Esophagus (tissue), 2 donors: ENCODE measurements around the gene COL9A3. TPM values are rescaled to one million over a fixed set of nuclear protein-coding genes. Genes with fewer than 3 reads are reported as not detected.

Source experiments
- H3K27ac ChIP-seq, 2 donors: one replicate each; pipeline ENCODE4 v1.5.1; 2013; ENCODE audit warnings: low read depth in 2 of 2, mild to moderate bottlenecking in 2 of 2, inconsistent platforms in 1 of 2, low read length in 1 of 2, moderate library complexity in 1 of 2
- H3K27me3 ChIP-seq, 2 donors: one replicate each; pipeline ENCODE4 v1.6.1; 2013; ENCODE audit warnings: low read length in 2 of 2, control low read depth in 1 of 2, mild to moderate bottlenecking in 1 of 2; ENCODE audit not compliant: insufficient read depth in 2 of 2, control insufficient read depth in 1 of 2
- H3K36me3 ChIP-seq, 2 donors: one replicate each; pipeline ENCODE4 v1.6.1; 2013; ENCODE audit warnings: low read length in 1 of 2; ENCODE audit not compliant: control insufficient read depth in 2 of 2, insufficient read depth in 2 of 2
- H3K4me1 ChIP-seq, 2 donors: one replicate each; pipeline ENCODE4 v1.6.1; 2013; ENCODE audit warnings: low read length in 1 of 2; ENCODE audit not compliant: control insufficient read depth in 2 of 2, insufficient read depth in 2 of 2
- H3K4me3 ChIP-seq, 2 donors: one replicate each; pipeline ENCODE4 v1.5.1; 2013; ENCODE audit warnings: low read length in 2 of 2, mild to moderate bottlenecking in 2 of 2, low read depth in 1 of 2, moderate library complexity in 1 of 2
- H3K9me3 ChIP-seq, 2 donors: one replicate each; pipeline ENCODE4 v1.6.1; 2013; ENCODE audit warnings: mild to moderate bottlenecking in 2 of 2, low read depth in 1 of 2, low read length in 1 of 2, moderate library complexity in 1 of 2; ENCODE audit not compliant: control insufficient read depth in 2 of 2, insufficient read depth in 1 of 2
- WGBS, 2 donors: extraction: QIAGEN DNeasy Blood & Tissue Kit; methylation state at CpG; one replicate each; pipeline ENCODE4 v1.1.7; 2013; 5-methylcytosine and 5-hydroxymethylcytosine counted together
- polyA plus RNA-seq, 2 donors: library from polyadenylated mRNA; stranded (reverse); fragments of 200-250 nt; gene quantifications; one replicate each; pipeline ENCODE4 v1.2.3, GENCODE V29; 2013
- donor health status: healthy with polysubstance abuse.
- donor health status: Bipolar disorder and iron deficiency.

COL9A3 gene
- polyA plus RNA-seq, 2 donors: 1.4 to 3.8 TPM

DNA sequence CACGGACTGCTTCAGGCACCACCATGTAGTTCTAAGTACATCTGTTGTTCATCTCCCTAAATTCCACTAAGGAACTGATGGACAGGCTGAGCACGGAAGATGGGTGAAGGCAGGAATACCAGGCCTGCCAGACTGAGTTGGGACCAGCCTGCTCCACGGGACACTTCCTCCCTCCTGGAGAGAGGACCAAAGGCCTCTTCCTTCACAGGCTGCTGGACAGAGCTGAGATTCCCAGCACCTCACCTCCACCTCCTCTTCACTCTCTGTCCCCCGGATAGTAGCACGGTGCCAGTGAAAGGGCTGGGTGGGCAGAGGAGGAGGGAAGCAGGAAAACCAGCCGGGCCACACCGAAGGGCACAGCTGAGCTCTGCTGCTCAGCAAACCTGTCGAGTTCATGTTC is 67.7 kb downstream of the COL9A3 start:
- Histone ChIP-seq H3K36me3 (peaks cover 19 to 44% of the 10 kb centered on the region in 2 donors), H3K4me1 (peaks cover 0 to 3% of the 10 kb centered on the region in 2 donors), H3K27ac (no peak overlapping the region), H3K27me3 (no peaks in the 10 kb centered on the region), H3K4me3 (no peak overlapping the region), H3K9me3 (no peaks in the 10 kb centered on the region)
- WGBS, 2 donors: 72% methylated on average over 8 of the region's 8 CpGs

- H3K4me3 ChIP-seq: no peak overlapping the region
- peaks cover 19 to 46% of the 10 kb centered on the region in 2 donors for H3K36me3 ChIP-seq
- no peaks in the 10 kb centered on the region for H3K27me3 ChIP-seq
- peaks cover 0 to 3% of the 10 kb centered on the region in 2 donors for H3K4me1 ChIP-seq
- no peak overlapping the region for H3K27ac ChIP-seq
- WGBS, 2 donors: 74 to 77% methylated on average over 20 of the region's 20 CpGs
- H3K9me3 ChIP-seq: no peaks in the 10 kb centered on the region
These were observed 68.4 kb downstream of the COL9A3 start for GRCh38 chr20:62885046-62885895.

- peaks cover 26 to 45% of the 10 kb centered on the region in 2 donors for H3K36me3 ChIP-seq
- H3K27ac ChIP-seq: no peak overlapping the region
- H3K4me3 ChIP-seq: no peak overlapping the region
- WGBS, 2 donors: 75 to 76% methylated on average over 23 of the region's 23 CpGs
- no peaks in the 10 kb centered on the region for H3K9me3 ChIP-seq
- peaks cover 0 to 3% of the 10 kb centered on the region in 2 donors for H3K4me1 ChIP-seq
- no peaks in the 10 kb centered on the region for H3K27me3 ChIP-seq
These were observed 69.3 kb downstream of the COL9A3 start for GRCh38 chr20:62885896-62886708.

DNA sequence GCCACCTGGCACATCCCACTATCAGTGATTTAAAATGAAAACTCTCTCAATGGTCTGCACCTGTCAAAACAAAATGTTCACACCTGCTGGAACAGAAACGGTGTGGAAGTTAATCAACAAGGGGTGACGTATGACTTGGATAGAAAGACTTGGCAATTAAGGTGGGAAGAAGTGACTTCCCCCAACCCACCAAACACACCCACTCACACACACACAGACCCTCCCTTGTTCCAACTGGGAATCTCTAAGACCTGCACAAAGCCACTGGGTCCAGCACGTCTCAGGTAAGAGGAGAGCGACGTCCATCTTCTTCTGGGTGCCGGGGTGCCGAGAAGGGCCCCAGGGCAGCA is 69.8 kb downstream of the COL9A3 start:
- Histone ChIP-seq H3K36me3 (peaks cover 26 to 42% of the 10 kb centered on the region in 2 donors), H3K4me3 (no peak overlapping the region), H3K9me3 (no peaks in the 10 kb centered on the region), H3K27ac (no peak overlapping the region), H3K4me1 (peaks cover 0 to 3% of the 10 kb centered on the region in 2 donors), H3K27me3 (no peaks in the 10 kb centered on the region)
- 78 to 83% methylated on average over 7 of the region's 7 CpGs for WGBS, 2 donors

DNA sequence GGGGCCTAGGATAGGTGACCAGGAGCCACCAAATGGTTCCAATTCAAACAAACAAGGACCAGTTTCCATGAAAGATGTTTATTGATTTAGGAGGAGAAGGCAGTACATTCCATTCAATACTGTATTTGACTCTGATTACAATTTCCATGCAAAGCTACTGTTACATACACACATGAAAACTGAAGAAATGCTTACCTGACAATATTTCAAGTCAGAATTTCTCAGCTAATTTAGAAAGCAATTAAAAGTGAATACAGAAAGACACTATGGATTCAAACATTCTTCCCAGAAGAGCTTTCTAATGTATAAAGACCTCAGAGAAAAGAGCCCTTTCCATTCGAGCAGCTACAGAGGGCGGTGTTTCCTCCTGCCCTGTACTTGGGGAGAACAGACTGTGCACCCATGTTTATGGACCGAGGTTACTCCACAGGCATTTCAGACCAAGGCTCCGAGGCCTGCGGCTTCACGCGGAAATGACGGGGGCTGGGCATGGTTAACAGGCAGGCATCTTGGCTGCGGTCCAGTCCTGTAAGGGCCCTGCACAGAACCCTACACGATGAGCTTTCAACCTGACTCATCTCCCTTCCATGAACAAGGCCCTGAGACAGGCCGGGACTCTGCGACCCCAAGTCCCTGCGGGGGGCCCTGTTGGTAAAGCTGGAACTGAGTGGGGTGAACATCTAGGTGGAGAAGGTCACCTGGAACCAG is 70.5 kb downstream of the COL9A3 start:
- H3K36me3 ChIP-seq: peaks cover 29 to 44% of the 10 kb centered on the region in 2 donors

GRCh38 chr20:62887860-62888239 is 71.0 kb downstream of the COL9A3 start:
- WGBS, 2 donors: 85 to 92% methylated on average over 7 of the region's 7 CpGs
- no peaks in the 10 kb centered on the region for H3K9me3 ChIP-seq
- no peaks in the 10 kb centered on the region for H3K27me3 ChIP-seq
- peaks cover 0 to 3% of the 10 kb centered on the region in 2 donors for H3K4me1 ChIP-seq
- H3K27ac ChIP-seq: no peak overlapping the region
- H3K4me3 ChIP-seq: no peak overlapping the region
- peaks cover 33 to 49% of the 10 kb centered on the region in 2 donors for H3K36me3 ChIP-seq

More for the DNA sequence above, 70.5 kb downstream of the COL9A3 start:
- Histone ChIP-seq H3K9me3 (no peaks in the 10 kb centered on the region), H3K4me3 (no peak overlapping the region), H3K4me1 (peaks cover 0 to 3% of the 10 kb centered on the region in 2 donors), H3K27me3 (no peaks in the 10 kb centered on the region), H3K27ac (no peak overlapping the region)
- 57 to 62% methylated on average over 13 of the region's 13 CpGs for WGBS, 2 donors

DNA sequence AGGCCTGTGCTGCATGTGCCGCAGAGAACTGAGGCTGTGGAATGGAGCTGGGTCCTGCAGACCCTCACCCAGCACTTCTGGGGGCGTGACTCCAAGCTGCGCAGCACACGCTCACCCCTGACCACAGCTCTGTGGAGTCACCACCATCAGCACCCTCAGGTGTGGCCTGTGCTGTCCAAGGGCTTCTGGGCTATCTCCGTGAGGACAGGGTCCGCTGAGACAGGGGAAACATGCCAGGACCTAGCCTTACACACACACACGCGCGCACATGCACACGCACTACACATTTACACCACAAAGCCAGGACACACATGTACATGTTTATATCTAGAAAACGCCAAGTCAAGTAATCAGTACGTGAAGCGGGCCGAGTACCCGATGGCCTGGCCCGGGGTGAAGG is 71.6 kb downstream of the COL9A3 start:
- no peak overlapping the region for H3K27ac ChIP-seq
- H3K4me1 ChIP-seq: peaks cover 0 to 3% of the 10 kb centered on the region in 2 donors
- H3K27me3 ChIP-seq: no peaks in the 10 kb centered on the region
- no peak overlapping the region for H3K4me3 ChIP-seq
- H3K36me3 ChIP-seq: peaks cover 33 to 49% of the 10 kb centered on the region in 2 donors
- WGBS, 2 donors: 95 to 96% methylated on average over 16 of the region's 16 CpGs
- H3K9me3 ChIP-seq: no peaks in the 10 kb centered on the region

GRCh38 chr20:62888910-62889309 is 72.1 kb downstream of the COL9A3 start:
- H3K4me3 ChIP-seq: no peak overlapping the region
- H3K4me1 ChIP-seq: peaks cover 0 to 3% of the 10 kb centered on the region in 2 donors
- no peaks in the 10 kb centered on the region for H3K27me3 ChIP-seq
- H3K36me3 ChIP-seq: peaks cover 35 to 54% of the 10 kb centered on the region in 2 donors
- H3K27ac ChIP-seq: no peak overlapping the region
- H3K9me3 ChIP-seq: no peaks in the 10 kb centered on the region
- WGBS, 2 donors: 89 to 93% methylated on average over 17 of the region's 17 CpGs

DNA sequence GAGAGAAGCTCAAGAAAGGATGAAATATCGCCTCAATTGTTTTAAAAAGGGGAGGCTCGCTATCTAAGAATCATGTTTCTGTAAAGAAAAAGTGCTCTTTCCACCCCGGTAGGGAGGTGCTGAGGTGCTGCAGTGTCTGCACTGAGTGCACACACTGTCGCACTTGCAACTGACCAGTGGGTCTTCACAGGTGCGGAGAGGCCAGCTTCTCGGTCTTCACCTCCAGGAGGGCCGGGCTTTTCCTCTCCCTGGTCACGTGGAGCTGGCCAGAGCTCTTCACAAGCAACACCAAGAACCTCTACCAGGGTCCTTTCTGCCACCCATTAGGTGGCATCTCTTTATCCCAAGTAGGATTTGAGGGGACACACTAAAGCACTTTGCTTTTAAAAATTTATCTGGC is 72.6 kb downstream of the COL9A3 start:
- no peaks in the 10 kb centered on the region for H3K27me3 ChIP-seq
- H3K36me3 ChIP-seq: peaks cover 40 to 58% of the 10 kb centered on the region in 2 donors
- H3K4me1 ChIP-seq: peaks cover 0 to 3% of the 10 kb centered on the region in 2 donors
- no peak overlapping the region for H3K4me3 ChIP-seq
- H3K27ac ChIP-seq: no peak overlapping the region
- WGBS, 2 donors: 91 to 93% methylated on average over 8 of the region's 8 CpGs
- no peaks in the 10 kb centered on the region for H3K9me3 ChIP-seq
